ENCODE measurements around the gene STOX2. TPM values are rescaled to one million over a fixed set of nuclear protein-coding genes. Genes with fewer than 3 reads are reported as not detected.

STOX2 gene
- total RNA-seq, 1 donor from 2014 or later, result 26.7 TPM

- TF ChIP-seq CTCF (conservative IDR thresholded peaks at IDR 0.05), result no peak
- no peaks in the 10 kb centered on the region for H3K36me3 Mint-ChIP-seq (ENCODE audit: low read depth)
- H3K27ac Mint-ChIP-seq (ENCODE audit: unreplicated experiment), result no peak overlapping the region
- no peak overlapping the region for H3K4me3 Mint-ChIP-seq
- H3K9me3 Mint-ChIP-seq, result peaks cover 2% of the 10 kb centered on the region
- DNase-seq (ENCODE audit: low read depth, low spot score), result no peak
- no peaks in the 10 kb centered on the region for H3K27me3 Mint-ChIP-seq (ENCODE audit: low read depth)
- H3K4me1 Mint-ChIP-seq, result peaks cover 35% of the 10 kb centered on the region
Measured at GRCh38 chr4:183860731-183861130, 44.4 kb upstream of the STOX2 start.

GRCh38 chr4:183861426-183861825 is 43.7 kb upstream of the STOX2 start:
- Mint-ChIP-seq H3K9me3 (peaks cover 2% of the 10 kb centered on the region), H3K27ac (ENCODE audit: unreplicated experiment) (no peak overlapping the region), H3K27me3 (ENCODE audit: low read depth) (no peaks in the 10 kb centered on the region), H3K36me3 (ENCODE audit: low read depth) (no peaks in the 10 kb centered on the region), H3K4me1 (peaks cover 34% of the 10 kb centered on the region), H3K4me3 (no peak overlapping the region)
- TF ChIP-seq CTCF (conservative IDR thresholded peaks at IDR 0.05), result no peak
- no peak for DNase-seq (ENCODE audit: low read depth, low spot score)

GRCh38 chr4:183863155-183863825 is 41.8 kb upstream of the STOX2 start:
- H3K4me1 Mint-ChIP-seq, result peaks cover 20% of the 10 kb centered on the region
- no peaks in the 10 kb centered on the region for H3K36me3 Mint-ChIP-seq (ENCODE audit: low read depth)
- no peak overlapping the region for H3K4me3 Mint-ChIP-seq
- no peak overlapping the region for H3K27ac Mint-ChIP-seq (ENCODE audit: unreplicated experiment)
- TF ChIP-seq CTCF (conservative IDR thresholded peaks at IDR 0.05), result no peak
- no peaks in the 10 kb centered on the region for H3K9me3 Mint-ChIP-seq
- no peak for DNase-seq (ENCODE audit: low read depth, low spot score)
- no peaks in the 10 kb centered on the region for H3K27me3 Mint-ChIP-seq (ENCODE audit: low read depth)

- H3K4me3 Mint-ChIP-seq, result no peak overlapping the region
- no peaks in the 10 kb centered on the region for H3K36me3 Mint-ChIP-seq (ENCODE audit: low read depth)
- H3K9me3 Mint-ChIP-seq, result no peaks in the 10 kb centered on the region
- no peak overlapping the region for H3K27ac Mint-ChIP-seq (ENCODE audit: unreplicated experiment)
- DNase-seq (ENCODE audit: low read depth, low spot score), result no peak
- TF ChIP-seq CTCF (conservative IDR thresholded peaks at IDR 0.05), result no peak
- H3K27me3 Mint-ChIP-seq (ENCODE audit: low read depth), result no peaks in the 10 kb centered on the region
- H3K4me1 Mint-ChIP-seq, result no peaks in the 10 kb centered on the region
Measured at GRCh38 chr4:183867247-183867646, 37.9 kb upstream of the STOX2 start.

- TF ChIP-seq CTCF (conservative IDR thresholded peaks at IDR 0.05), result no peak
- H3K36me3 Mint-ChIP-seq (ENCODE audit: low read depth), result no peaks in the 10 kb centered on the region
- no peak for DNase-seq (ENCODE audit: low read depth, low spot score)
- no peaks in the 10 kb centered on the region for H3K9me3 Mint-ChIP-seq
- H3K4me1 Mint-ChIP-seq, result peaks cover under 1% of the 10 kb centered on the region
- H3K27ac Mint-ChIP-seq (ENCODE audit: unreplicated experiment), result no peak overlapping the region
- no peak overlapping the region for H3K4me3 Mint-ChIP-seq
- H3K27me3 Mint-ChIP-seq (ENCODE audit: low read depth), result no peaks in the 10 kb centered on the region
Measured at GRCh38 chr4:183870997-183871396, 34.1 kb upstream of the STOX2 start.
